A172 (cell line): ENCODE measurements around the gene RPLP2. TPM values are rescaled to one million over a fixed set of nuclear protein-coding genes. Genes with fewer than 3 reads are reported as not detected.

Source experiments
- DNase-seq: peaks from one replicate; pipeline ENCODE4 v3.0.0-alpha.2; 2015; ENCODE audit warnings: low spot score
- total RNA-seq: library from RNA; depleted of rRNA; stranded (reverse); fragments of >200 nt; shearing (Covaris generic); gene quantifications from 2 replicates; pipeline ENCODE4 v1.2.3, GENCODE V29; 2014

RPLP2 gene
- total RNA-seq, 1 experiment from 2014 or later: 585 TPM

- DNase-seq: no peak
Observed at GRCh38 chr11:803770-804598, 5.8 kb upstream of the RPLP2 start.

- no peak for DNase-seq
Observed at GRCh38 chr11:804599-804964, 5.2 kb upstream of the RPLP2 start.

GRCh38 chr11:808427-809286 is 1.1 kb upstream of the RPLP2 start:
- peak; percentile 75 for DNase-seq

GRCh38 chr11:810040-810567 is 337 bp downstream of the RPLP2 start:
- no peak for DNase-seq

- no peak for DNase-seq
Observed at GRCh38 chr11:811446-812245, 1.9 kb downstream of the RPLP2 start.

GRCh38 chr11:812390-812789 is 2.6 kb downstream of the RPLP2 start:
- no peak for DNase-seq

- DNase-seq: no peak
Observed at GRCh38 chr11:813072-813455, 3.3 kb downstream of the RPLP2 start.

GRCh38 chr11:813456-814096 is 3.8 kb downstream of the RPLP2 start:
- no peak for DNase-seq

GRCh38 chr11:815675-816432 is 6.1 kb downstream of the RPLP2 start:
- no peak for DNase-seq

- no peak for DNase-seq
Observed at GRCh38 chr11:816433-816779, 6.6 kb downstream of the RPLP2 start.

GRCh38 chr11:818396-819128 is 8.8 kb downstream of the RPLP2 start, which contains the start of gene PNPLA2:
PNPLA2 (plus strand) TSS chr11:818914; CDS start chr11:819719, 805 bp downstream.
- DNase-seq: peak; percentile 46

GRCh38 chr11:819129-819931 is 9.6 kb downstream of the RPLP2 start:
- DNase-seq: peak; percentile 70

GRCh38 chr11:819943-820649 is 10.3 kb downstream of the RPLP2 start:
- DNase-seq: peak; percentile 88

- peak; percentile 95 for DNase-seq
Observed at GRCh38 chr11:820655-821511, 11.1 kb downstream of the RPLP2 start.

- DNase-seq: peak; percentile 60
Observed at GRCh38 chr11:821512-822371, 12.0 kb downstream of the RPLP2 start.
